NCI-H2081 treated with DMSO at 0.1 percent for 48 hours (cell line): ENCODE data around the gene CRABP1.

Experiments
- DNase-seq: peaks from one replicate; lab custom pipeline; 2025; lab: John Stamatoyannopoulos, UW

The CRABP1 gene

GRCh38 chr15:78347586-78348543, 7.7 kb downstream of the CRABP1 start:
- DNase-seq: peak; percentile 46

- DNase-seq: no peak
Observed at GRCh38 chr15:78350058-78350457, 9.9 kb downstream of the CRABP1 start.

GRCh38 chr15:78351539-78351938, 11.4 kb downstream of the CRABP1 start:
- DNase-seq: no peak

- no peak for DNase-seq
Observed at GRCh38 chr15:78353093-78353492, 12.9 kb downstream of the CRABP1 start.

- no peak for DNase-seq
Observed at GRCh38 chr15:78355177-78355576, 15.0 kb downstream of the CRABP1 start.

- DNase-seq: no peak
Observed at GRCh38 chr15:78358102-78358870, 18.1 kb downstream of the CRABP1 start.

GRCh38 chr15:78359041-78359808, 19.1 kb downstream of the CRABP1 start:
- no peak for DNase-seq

- DNase-seq: no peak
Observed at GRCh38 chr15:78360367-78360801, 20.2 kb downstream of the CRABP1 start.

GRCh38 chr15:78360958-78361718, 21.0 kb downstream of the CRABP1 start:
- no peak for DNase-seq

GRCh38 chr15:78361771-78362506, 21.8 kb downstream of the CRABP1 start:
- DNase-seq: no peak

GRCh38 chr15:78362716-78363380, 22.7 kb downstream of the CRABP1 start:
- no peak for DNase-seq

- no peak for DNase-seq
Observed at GRCh38 chr15:78363381-78363734, 23.2 kb downstream of the CRABP1 start.

- DNase-seq: no peak
Observed at GRCh38 chr15:78364233-78364632, 24.1 kb downstream of the CRABP1 start.

- DNase-seq: no peak
Observed at GRCh38 chr15:78365917-78366316, 25.8 kb downstream of the CRABP1 start.

GRCh38 chr15:78366342-78366741, 26.2 kb downstream of the CRABP1 start:
- DNase-seq: no peak

- no peak for DNase-seq
Observed at GRCh38 chr15:78368651-78369050, 28.5 kb downstream of the CRABP1 start.

- DNase-seq: no peak
Observed at GRCh38 chr15:78369161-78369560, 29.0 kb downstream of the CRABP1 start.

- DNase-seq: no peak
Observed at GRCh38 chr15:78370013-78370412, 29.9 kb downstream of the CRABP1 start.

GRCh38 chr15:78372880-78373279, 32.7 kb downstream of the CRABP1 start:
- DNase-seq: no peak
